GM18505 (cell line): ENCODE measurements around the gene KCTD17.

Experiments
- ATAC-seq: cut with Tn5 transposase; IDR thresholded peaks from one replicate; pipeline ENCODE4 v1.9.1; 2021; ENCODE audit not compliant: unreplicated experiment
- POLR2A ChIP-seq: IDR thresholded peaks from 4 replicates; pipeline ENCODE4 v1.6.1; 2011; ENCODE audit warnings: borderline replicate concordance; ENCODE audit not compliant: insufficient read depth, insufficient read length; ENCODE audit errors: extremely low read depth

Gene KCTD17

GRCh38 chr22:37028692-37029674 is 22.6 kb upstream of the KCTD17 start:
- no peak for ATAC-seq
- TF ChIP-seq POLR2A: no peak

GRCh38 chr22:37030560-37031281 is 20.8 kb upstream of the KCTD17 start:
- no peak for ATAC-seq
- no peak for TF ChIP-seq POLR2A

GRCh38 chr22:37032134-37032534 is 19.4 kb upstream of the KCTD17 start:
- ATAC-seq: no peak
- TF ChIP-seq POLR2A: no peak

GRCh38 chr22:37032535-37033460 is 18.7 kb upstream of the KCTD17 start:
- no peak for TF ChIP-seq POLR2A
- ATAC-seq: no peak

- ATAC-seq: no peak
- TF ChIP-seq POLR2A: no peak
These were observed 17.7 kb upstream of the KCTD17 start for GRCh38 chr22:37033605-37034430.

- no peak for TF ChIP-seq POLR2A
- ATAC-seq: no peak
These were observed 14.7 kb upstream of the KCTD17 start for GRCh38 chr22:37036655-37037377.

- no peak for TF ChIP-seq POLR2A
- ATAC-seq: no peak
These were observed 13.9 kb upstream of the KCTD17 start for GRCh38 chr22:37037669-37038068.

GRCh38 chr22:37039466-37039865 is 12.1 kb upstream of the KCTD17 start:
- TF ChIP-seq POLR2A: no peak
- ATAC-seq: no peak

- TF ChIP-seq POLR2A: no peak
- no peak for ATAC-seq
These were observed 8.2 kb upstream of the KCTD17 start for GRCh38 chr22:37043209-37043827.

- TF ChIP-seq POLR2A: no peak
- no peak for ATAC-seq
These were observed 7.6 kb upstream of the KCTD17 start for GRCh38 chr22:37043828-37044538.
